PFSK-1 (cell line): ENCODE data around the gene TUFM.

Source experiments
- FOXP2 ChIP-seq: optimal IDR thresholded peaks from 2 replicates; pipeline ENCODE3; 2011; ENCODE audit warnings: borderline replicate concordance, control low read depth, inconsistent platforms; ENCODE audit not compliant: insufficient read depth; ENCODE audit errors: extremely low read length, extremely low read depth
- POLR2AphosphoS5 ChIP-seq: IDR thresholded peaks from 2 replicates; pipeline ENCODE4 v1.6.1; 2012; ENCODE audit warnings: low read depth, mild to moderate bottlenecking, control low read depth, low read length, moderate library complexity
- REST ChIP-seq, 2 experiments: IDR thresholded peaks; 2 replicates each; pipeline versions ENCODE4 v1.6.1 to v1.8.0; 2011 to 2012; ENCODE audit warnings: low read depth in 2 of 2, low read length in 2 of 2, control low read depth in 1 of 2, inconsistent platforms in 1 of 2, mild to moderate bottlenecking in 1 of 2, moderate library complexity in 1 of 2; ENCODE audit not compliant: insufficient read depth in 1 of 2
- SIN3A ChIP-seq: IDR thresholded peaks from 2 replicates; pipeline ENCODE4 v1.6.1; 2012; ENCODE audit warnings: mild to moderate bottlenecking, low read length, moderate library complexity, borderline replicate concordance; ENCODE audit not compliant: insufficient read depth
- TAF1 ChIP-seq: IDR thresholded peaks from 2 replicates; pipeline ENCODE4 v1.6.1; 2012; ENCODE audit warnings: low read length, control low read depth, borderline replicate concordance; ENCODE audit not compliant: insufficient read depth

GRCh38 chr16:28844226-28844885, 1.8 kb downstream of the TUFM start:
- TF ChIP-seq REST (IDR thresholded peaks at IDR 0.05; ENCODE audit: insufficient read depth in 1 of 2, low read depth in 2 of 2, low read length in 2 of 2) (no peak), TAF1 (no peak), POLR2AphosphoS5 (no peak), SIN3A (no peak), FOXP2 (no peak)
